ENCODE results near the gene ALDH3A1.

The ALDH3A1 gene

DNA sequence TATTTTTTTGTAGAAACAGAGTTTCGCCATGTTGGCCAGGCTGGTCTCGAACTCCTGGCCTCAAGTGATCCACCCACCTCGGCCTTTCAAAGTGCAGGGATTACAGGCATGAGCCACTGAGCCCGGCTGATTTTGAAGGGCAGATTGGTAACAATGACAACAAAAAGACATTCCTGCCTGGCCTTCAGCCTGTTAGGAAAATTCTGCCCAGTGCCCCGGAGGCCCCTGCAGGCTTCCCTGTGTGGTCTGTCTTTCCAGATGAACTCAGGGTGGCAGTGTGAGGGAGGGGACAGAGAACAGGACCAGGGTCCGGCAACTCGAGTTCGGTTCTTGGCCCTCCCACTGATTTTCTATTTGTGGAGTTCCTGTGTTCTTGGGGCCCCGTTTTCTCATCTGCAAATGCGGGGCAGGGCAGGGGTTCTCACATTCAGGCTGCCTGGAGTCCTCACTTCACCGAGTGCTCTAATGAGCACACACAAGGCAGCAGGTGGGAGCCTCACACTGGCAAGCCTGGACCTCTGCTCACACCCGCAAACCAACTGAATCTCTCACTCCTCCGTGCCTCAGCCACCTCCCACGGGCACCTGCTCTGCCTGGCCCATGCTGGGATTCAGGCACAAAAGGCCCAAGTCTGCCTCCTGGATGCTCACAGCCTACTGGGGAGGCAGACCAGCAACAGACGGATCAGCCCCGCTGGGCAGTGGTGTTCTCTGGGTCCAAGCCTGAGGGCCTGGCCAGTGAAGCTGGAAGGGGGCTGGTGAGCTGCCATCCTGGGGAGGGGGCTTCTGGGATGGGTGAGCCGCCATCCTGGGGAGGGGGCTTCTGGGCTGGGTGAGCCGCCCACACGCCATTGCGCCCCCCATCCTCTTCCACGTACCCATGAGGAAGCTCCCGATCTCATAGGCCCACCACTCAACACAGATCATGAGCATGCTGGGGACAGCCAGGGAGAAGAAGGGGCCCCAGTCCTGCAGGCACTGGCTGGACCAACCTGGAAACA, 42.0 kb downstream of the ALDH3A1 start:
- TF ChIP-seq SUZ12 (IDR thresholded peaks at IDR 0.05; ENCODE audit: extremely low read depth, insufficient read depth, insufficient read length) (no peak), YY1 (IDR thresholded peaks at IDR 0.05; ENCODE audit: insufficient read depth, insufficient read length) (no peak), ZNF274 (IDR thresholded peaks at IDR 0.05; ENCODE audit: low read depth, low read length) (no peak)
- peaks cover 28% of the 10 kb centered on the region for H3K4me1 ChIP-seq (ENCODE audit: insufficient read depth, insufficient read length)
- H3K4me3 ChIP-seq (ENCODE audit: insufficient read length, low read depth): no peak overlapping the region
- no peaks in the 10 kb centered on the region for H3K9me3 ChIP-seq (ENCODE audit: insufficient read depth, low read length)
- H3K36me3 ChIP-seq (ENCODE audit: insufficient read depth, insufficient read length, low read length): no peaks in the 10 kb centered on the region
- DNase-seq (ENCODE audit: low read depth, low spot score): no peak
- H3K27me3 ChIP-seq (ENCODE audit: insufficient read depth, insufficient read length): no peaks in the 10 kb centered on the region
- H3K9ac ChIP-seq (ENCODE audit: insufficient read length, low read depth): no peak overlapping the region

DNA sequence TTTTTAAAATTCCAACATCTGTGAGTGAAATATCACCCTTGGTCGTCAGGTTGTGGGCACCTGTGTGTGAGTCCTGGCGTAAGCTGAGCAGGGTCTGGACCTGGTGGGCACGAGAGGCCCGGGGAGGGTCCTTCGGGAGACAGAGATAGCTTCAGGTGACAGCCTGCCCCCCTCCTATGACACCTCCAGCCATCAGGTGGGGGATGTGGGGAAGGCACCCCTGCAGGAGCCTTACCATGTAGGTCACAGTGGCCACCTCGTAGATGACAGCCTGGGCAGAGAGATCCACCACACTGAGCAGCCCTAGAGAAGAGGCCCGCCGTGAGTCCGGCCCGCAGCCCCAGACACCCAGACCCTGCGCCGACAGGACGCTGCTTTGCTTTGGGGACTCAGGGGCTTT, 42.9 kb downstream of the ALDH3A1 start:
- no peak for DNase-seq (ENCODE audit: low read depth, low spot score)
- no peak for TF ChIP-seq SUZ12 (IDR thresholded peaks at IDR 0.05; ENCODE audit: extremely low read depth, insufficient read depth, insufficient read length)
- no peak for TF ChIP-seq YY1 (IDR thresholded peaks at IDR 0.05; ENCODE audit: insufficient read depth, insufficient read length)
- no peak for TF ChIP-seq ZNF274 (IDR thresholded peaks at IDR 0.05; ENCODE audit: low read depth, low read length)
- Histone ChIP-seq H3K4me3 (ENCODE audit: insufficient read length, low read depth) (no peak overlapping the region), H3K9me3 (ENCODE audit: insufficient read depth, low read length) (no peaks in the 10 kb centered on the region), H3K36me3 (ENCODE audit: insufficient read depth, insufficient read length, low read length) (no peaks in the 10 kb centered on the region), H3K27me3 (ENCODE audit: insufficient read depth, insufficient read length) (no peaks in the 10 kb centered on the region), H3K9ac (ENCODE audit: insufficient read length, low read depth) (peak overlapping the region; percentile 32), H3K4me1 (ENCODE audit: insufficient read depth, insufficient read length) (peaks cover 28% of the 10 kb centered on the region)

DNA sequence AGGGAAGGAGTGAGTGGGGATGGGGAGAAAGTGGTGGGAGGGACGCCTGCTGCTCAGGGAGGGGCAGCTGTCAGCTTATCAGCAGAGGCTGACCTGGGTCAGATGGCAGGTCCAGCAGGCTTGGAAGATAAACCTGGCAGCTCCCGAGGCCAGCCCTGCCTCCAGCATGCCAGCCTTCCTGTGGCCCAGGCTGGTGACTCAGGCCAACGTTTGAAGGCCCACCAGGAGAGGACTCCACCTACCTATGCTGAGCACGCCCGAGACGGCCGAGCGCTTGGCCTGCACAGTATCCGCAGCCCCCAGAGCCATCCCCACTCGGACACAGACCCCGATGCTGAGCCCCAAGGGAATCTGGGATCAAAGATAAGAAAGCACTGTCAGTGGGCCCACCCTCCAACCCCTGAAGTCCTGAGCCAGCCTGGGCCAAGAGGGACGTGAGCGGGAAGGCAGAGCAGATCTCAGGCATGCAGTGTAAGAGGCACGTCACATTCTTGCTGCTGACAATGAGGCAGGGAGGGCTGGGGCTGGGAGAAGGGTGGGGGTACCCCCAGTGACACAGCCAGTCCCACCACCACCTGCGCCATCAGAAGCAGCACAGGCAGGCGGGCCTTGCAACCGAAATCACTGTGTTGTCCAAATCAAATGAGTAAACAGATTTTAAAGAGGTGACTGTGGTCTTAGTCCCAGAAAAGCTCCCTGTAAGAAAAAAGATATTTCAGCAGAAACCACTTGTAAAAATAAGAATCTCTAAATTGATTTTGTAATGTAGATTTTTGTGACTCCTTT, 44.1 kb downstream of the ALDH3A1 start:
- Histone ChIP-seq H3K9ac (ENCODE audit: insufficient read length, low read depth) (no peak overlapping the region), H3K4me3 (ENCODE audit: insufficient read length, low read depth) (no peak overlapping the region), H3K4me1 (ENCODE audit: insufficient read depth, insufficient read length) (peaks cover 28% of the 10 kb centered on the region), H3K27me3 (ENCODE audit: insufficient read depth, insufficient read length) (no peaks in the 10 kb centered on the region), H3K9me3 (ENCODE audit: insufficient read depth, low read length) (no peaks in the 10 kb centered on the region), H3K36me3 (ENCODE audit: insufficient read depth, insufficient read length, low read length) (no peaks in the 10 kb centered on the region)
- TF ChIP-seq SUZ12 (IDR thresholded peaks at IDR 0.05; ENCODE audit: extremely low read depth, insufficient read depth, insufficient read length) (no peak), YY1 (IDR thresholded peaks at IDR 0.05; ENCODE audit: insufficient read depth, insufficient read length) (no peak), ZNF274 (IDR thresholded peaks at IDR 0.05; ENCODE audit: low read depth, low read length) (no peak)
- DNase-seq (ENCODE audit: low read depth, low spot score): no peak

DNA sequence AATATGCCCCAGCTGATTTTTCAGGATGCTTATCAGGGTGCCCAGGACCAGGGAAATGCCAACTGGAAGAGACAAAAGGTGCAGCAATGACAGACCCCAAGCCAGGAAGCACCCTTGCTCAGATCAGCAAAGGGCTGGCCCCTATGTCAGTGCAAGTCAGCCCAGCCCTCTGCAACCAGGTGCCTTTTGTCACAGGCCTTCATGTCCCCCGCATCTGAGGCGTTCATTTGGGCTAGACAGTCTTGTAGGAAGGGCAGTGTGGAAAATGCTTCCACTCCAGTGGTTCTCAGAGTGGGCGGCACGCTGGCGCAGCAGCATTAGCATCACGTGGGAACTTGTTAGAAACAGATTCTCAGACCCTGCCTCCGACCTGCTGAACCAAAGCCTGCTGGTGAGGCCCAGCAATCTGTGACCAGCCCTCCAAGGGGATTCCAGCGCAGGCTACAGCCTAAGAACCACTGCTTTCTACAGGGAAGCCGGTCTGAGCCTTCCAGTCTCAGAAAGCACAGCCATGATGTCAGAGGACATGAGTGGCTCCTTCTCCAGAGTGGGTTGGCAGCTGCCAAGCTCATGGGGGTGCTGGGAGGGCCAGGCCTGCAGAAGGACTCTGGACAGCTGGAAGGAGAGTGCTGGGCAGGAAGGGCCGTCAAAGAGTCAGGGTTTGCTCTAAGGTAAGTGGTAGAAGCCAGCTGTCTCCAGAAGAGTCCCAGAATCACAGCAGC, 44.8 kb downstream of the ALDH3A1 start:
- H3K27me3 ChIP-seq (ENCODE audit: insufficient read depth, insufficient read length): no peaks in the 10 kb centered on the region
- DNase-seq (ENCODE audit: low read depth, low spot score): no peak
- peaks cover 28% of the 10 kb centered on the region for H3K4me1 ChIP-seq (ENCODE audit: insufficient read depth, insufficient read length)
- no peak overlapping the region for H3K9ac ChIP-seq (ENCODE audit: insufficient read length, low read depth)
- no peaks in the 10 kb centered on the region for H3K9me3 ChIP-seq (ENCODE audit: insufficient read depth, low read length)
- no peak for TF ChIP-seq ZNF274 (IDR thresholded peaks at IDR 0.05; ENCODE audit: low read depth, low read length)
- no peak for TF ChIP-seq YY1 (IDR thresholded peaks at IDR 0.05; ENCODE audit: insufficient read depth, insufficient read length)
- TF ChIP-seq SUZ12 (IDR thresholded peaks at IDR 0.05; ENCODE audit: extremely low read depth, insufficient read depth, insufficient read length): no peak
- H3K4me3 ChIP-seq (ENCODE audit: insufficient read length, low read depth): no peak overlapping the region
- no peaks in the 10 kb centered on the region for H3K36me3 ChIP-seq (ENCODE audit: insufficient read depth, insufficient read length, low read length)

DNA sequence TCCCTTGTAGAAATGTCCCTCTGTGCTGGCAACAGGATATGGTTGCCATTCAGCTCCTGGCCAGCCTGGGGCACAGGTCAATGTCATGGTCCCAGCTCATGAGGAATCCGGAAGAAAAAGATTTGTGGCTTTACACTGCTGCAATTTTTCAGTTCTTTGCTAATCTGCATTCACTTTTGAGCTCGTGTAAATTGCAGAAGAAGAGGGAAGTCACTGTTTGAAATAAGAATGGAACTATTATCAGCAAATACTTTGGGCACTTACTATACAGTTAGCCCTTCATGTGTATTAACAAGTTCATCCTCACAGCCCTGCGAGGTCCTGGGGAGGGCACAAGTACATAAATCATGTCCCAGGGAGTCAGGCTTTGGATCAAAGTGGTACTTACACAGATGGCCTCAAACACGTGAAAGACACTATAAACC, 45.9 kb downstream of the ALDH3A1 start:
- TF ChIP-seq SUZ12 (IDR thresholded peaks at IDR 0.05; ENCODE audit: extremely low read depth, insufficient read depth, insufficient read length): no peak
- TF ChIP-seq YY1 (IDR thresholded peaks at IDR 0.05; ENCODE audit: insufficient read depth, insufficient read length): no peak
- TF ChIP-seq ZNF274 (IDR thresholded peaks at IDR 0.05; ENCODE audit: low read depth, low read length): no peak
- Histone ChIP-seq H3K9me3 (ENCODE audit: insufficient read depth, low read length) (no peaks in the 10 kb centered on the region), H3K27me3 (ENCODE audit: insufficient read depth, insufficient read length) (no peaks in the 10 kb centered on the region), H3K9ac (ENCODE audit: insufficient read length, low read depth) (no peak overlapping the region), H3K4me1 (ENCODE audit: insufficient read depth, insufficient read length) (peaks cover 26% of the 10 kb centered on the region), H3K36me3 (ENCODE audit: insufficient read depth, insufficient read length, low read length) (no peaks in the 10 kb centered on the region), H3K4me3 (ENCODE audit: insufficient read length, low read depth) (no peak overlapping the region)
- no peak for DNase-seq (ENCODE audit: low read depth, low spot score)

Measured in NT2/D1 (cell line).